ENCODE measurements around the gene SMCHD1. TPM values are rescaled to one million over a fixed set of nuclear protein-coding genes. Genes with fewer than 3 reads are reported as not detected.
"Not testable (repeated sequence)": the region's sequence is repeated elsewhere in the genome, so short reads cannot be mapped to it uniquely, and the experiment has no call there.

Gene SMCHD1
- total RNA-seq, 2 donors from 2014 or later = 61.8 to 72.5 TPM

DNA sequence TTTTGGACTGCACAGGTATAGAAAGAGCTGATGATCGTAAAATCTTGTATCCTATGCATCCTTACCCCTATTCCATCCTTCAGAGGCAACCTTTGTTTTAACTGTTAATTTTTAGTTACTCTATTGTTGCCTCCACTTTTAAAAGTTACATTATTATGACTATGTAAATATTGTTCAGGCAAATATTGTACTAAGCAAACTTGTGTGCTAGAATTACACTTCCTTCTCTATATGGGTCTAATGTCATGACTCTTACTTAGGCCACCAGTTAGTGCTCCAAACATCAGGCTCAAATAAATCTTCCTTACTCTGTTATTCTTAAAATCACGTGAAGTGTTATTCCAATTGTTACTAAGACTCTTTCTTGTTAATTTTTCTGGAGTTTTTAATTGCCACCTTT lies 143.8 kb downstream of the SMCHD1 start:
- 93% methylated on average over 2 of the region's 2 CpGs; no CpG with 5 or more reads in 1 of the 2 experiments for WGBS, 2 experiments (ENCODE audit: insufficient coverage in 1 of 2, insufficient read length in 1 of 2)
- no peak overlapping the region for H3K27ac Mint-ChIP-seq
- no peaks in the 10 kb centered on the region for H3K4me1 ChIP-seq (ENCODE audit: control insufficient read depth, insufficient read depth, low read length)
- DNase-seq = no peak
- peaks cover 87% of the 10 kb centered on the region for H3K36me3 ChIP-seq (ENCODE audit: control insufficient read depth, insufficient read depth, low read length)
- TF ChIP-seq, protein P1, sequence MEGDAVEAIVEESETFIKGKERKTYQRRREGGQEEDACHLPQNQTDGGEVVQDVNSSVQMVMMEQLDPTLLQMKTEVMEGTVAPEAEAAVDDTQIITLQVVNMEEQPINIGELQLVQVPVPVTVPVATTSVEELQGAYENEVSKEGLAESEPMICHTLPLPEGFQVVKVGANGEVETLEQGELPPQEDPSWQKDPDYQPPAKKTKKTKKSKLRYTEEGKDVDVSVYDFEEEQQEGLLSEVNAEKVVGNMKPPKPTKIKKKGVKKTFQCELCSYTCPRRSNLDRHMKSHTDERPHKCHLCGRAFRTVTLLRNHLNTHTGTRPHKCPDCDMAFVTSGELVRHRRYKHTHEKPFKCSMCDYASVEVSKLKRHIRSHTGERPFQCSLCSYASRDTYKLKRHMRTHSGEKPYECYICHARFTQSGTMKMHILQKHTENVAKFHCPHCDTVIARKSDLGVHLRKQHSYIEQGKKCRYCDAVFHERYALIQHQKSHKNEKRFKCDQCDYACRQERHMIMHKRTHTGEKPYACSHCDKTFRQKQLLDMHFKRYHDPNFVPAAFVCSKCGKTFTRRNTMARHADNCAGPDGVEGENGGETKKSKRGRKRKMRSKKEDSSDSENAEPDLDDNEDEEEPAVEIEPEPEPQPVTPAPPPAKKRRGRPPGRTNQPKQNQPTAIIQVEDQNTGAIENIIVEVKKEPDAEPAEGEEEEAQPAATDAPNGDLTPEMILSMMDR (conservative IDR thresholded peaks at IDR 0.05) = no peak
- H3K4me3 ChIP-seq (ENCODE audit: low read length) = no peak overlapping the region
- no peaks in the 10 kb centered on the region for H3K9me3 Mint-ChIP-seq
- H3K4me3 Mint-ChIP-seq = no peak overlapping the region
- no peaks in the 10 kb centered on the region for H3K9me3 ChIP-seq (ENCODE audit: control insufficient read depth, low read length)
- peaks cover 34% of the 10 kb centered on the region for H3K36me3 Mint-ChIP-seq (ENCODE audit: low read depth)
- H3K27me3 ChIP-seq (ENCODE audit: control insufficient read depth, insufficient read depth, low read length, poor library complexity, severe bottlenecking) = no peaks in the 10 kb centered on the region
- H3K27me3 Mint-ChIP-seq (ENCODE audit: insufficient read depth) = no peaks in the 10 kb centered on the region
- H3K9ac ChIP-seq (ENCODE audit: extremely low read depth, low read length, poor library complexity, severe bottlenecking) = no peak overlapping the region
- no peaks in the 10 kb centered on the region for H3K4me1 Mint-ChIP-seq
- no peak overlapping the region for H3K27ac ChIP-seq (ENCODE audit: low read depth, low read length)

DNA sequence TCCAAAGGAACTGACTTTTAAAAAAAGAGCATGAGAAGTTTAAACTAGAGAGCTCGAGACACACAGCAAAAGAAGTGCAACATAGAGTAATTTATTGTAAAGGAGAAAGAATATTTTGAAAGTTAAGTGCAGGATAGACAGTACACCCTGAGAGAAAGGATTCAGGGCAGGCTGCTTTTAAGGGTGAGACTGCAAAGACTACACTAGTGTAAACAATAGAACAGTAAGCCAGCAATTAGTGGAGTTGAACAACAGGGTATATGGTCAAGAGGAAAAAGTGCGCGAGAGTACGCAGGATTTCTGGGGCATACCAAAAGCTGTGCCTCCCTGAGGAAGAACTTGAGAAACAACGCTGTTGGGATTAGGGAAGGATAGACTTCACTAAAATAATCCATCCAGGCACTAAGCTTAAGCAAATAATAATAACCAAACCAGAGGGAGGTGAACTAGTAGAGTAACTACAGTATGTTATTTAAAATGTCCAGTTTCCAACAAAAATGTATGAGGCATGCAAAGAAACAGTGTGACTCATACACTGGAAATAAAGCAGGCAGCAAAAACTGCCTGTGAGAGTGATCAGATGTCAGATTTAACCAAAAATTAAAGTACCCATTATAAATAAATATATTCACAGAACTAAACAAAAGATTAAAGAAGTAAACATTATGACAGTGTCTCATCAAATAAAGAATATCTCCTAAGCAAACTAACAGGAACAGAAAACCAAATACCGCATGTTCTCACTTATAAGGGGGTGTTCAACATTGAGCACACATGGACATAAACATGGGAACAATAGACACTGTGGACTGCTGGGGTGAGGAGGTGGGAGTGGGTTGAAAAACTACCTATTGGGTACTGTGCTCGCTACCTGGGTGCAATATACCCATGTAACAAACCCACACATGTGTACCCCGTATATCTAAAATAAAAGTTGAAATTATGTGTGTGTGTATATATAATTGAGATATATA lies 150.7 kb downstream of the SMCHD1 start:
- H3K4me3 Mint-ChIP-seq = no peak overlapping the region
- Histone ChIP-seq H3K9me3 (ENCODE audit: control insufficient read depth, low read length) (peaks cover 11% of the 10 kb centered on the region), H3K4me1 (ENCODE audit: control insufficient read depth, insufficient read depth, low read length) (no peaks in the 10 kb centered on the region), H3K27ac (ENCODE audit: low read depth, low read length) (no peak overlapping the region), H3K9ac (ENCODE audit: extremely low read depth, low read length, poor library complexity, severe bottlenecking) (no peak overlapping the region), H3K27me3 (ENCODE audit: control insufficient read depth, insufficient read depth, low read length, poor library complexity, severe bottlenecking) (no peaks in the 10 kb centered on the region), H3K36me3 (ENCODE audit: control insufficient read depth, insufficient read depth, low read length) (peaks cover 33% of the 10 kb centered on the region), H3K4me3 (ENCODE audit: low read length) (no peak overlapping the region)
- H3K36me3 Mint-ChIP-seq (ENCODE audit: low read depth) = peaks cover 12% of the 10 kb centered on the region
- H3K9me3 Mint-ChIP-seq = peaks cover 28% of the 10 kb centered on the region
- WGBS, 2 experiments (ENCODE audit: insufficient coverage in 1 of 2, insufficient read length in 1 of 2) = 97 to 98% methylated on average over 5 of the region's 8 CpGs
- H3K27ac Mint-ChIP-seq = no peak overlapping the region
- no peak for DNase-seq
- H3K27me3 Mint-ChIP-seq (ENCODE audit: insufficient read depth) = no peaks in the 10 kb centered on the region
- TF ChIP-seq, protein P1 (conservative IDR thresholded peaks at IDR 0.05) = no peak
- H3K4me1 Mint-ChIP-seq = no peaks in the 10 kb centered on the region

DNA sequence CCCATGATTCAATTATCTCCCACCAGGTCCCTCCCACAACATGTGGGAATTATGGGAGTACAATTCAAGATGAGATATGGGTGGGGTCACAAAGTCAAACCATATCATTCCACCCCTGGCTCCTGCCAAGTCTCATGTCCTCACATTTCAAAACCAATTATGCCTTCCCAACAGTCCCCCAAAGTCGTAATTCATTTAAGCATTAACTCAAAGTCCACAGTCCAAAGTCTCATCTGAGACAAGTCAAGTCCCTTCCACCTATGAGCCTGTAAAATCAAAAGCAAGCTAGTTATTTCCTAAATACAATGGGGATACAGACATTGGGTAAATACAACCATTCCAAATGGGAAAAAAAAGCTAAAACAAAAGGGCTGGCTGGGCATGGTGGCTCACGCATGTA lies 153.1 kb downstream of the SMCHD1 start:
- peaks cover 12% of the 10 kb centered on the region for H3K36me3 Mint-ChIP-seq (ENCODE audit: low read depth)
- not testable (repeated sequence) for H3K9ac ChIP-seq (ENCODE audit: extremely low read depth, low read length, poor library complexity, severe bottlenecking); H3K4me3 ChIP-seq (ENCODE audit: low read length); H3K4me1 ChIP-seq (ENCODE audit: control insufficient read depth, insufficient read depth, low read length); H3K4me3 Mint-ChIP-seq; H3K4me1 Mint-ChIP-seq; DNase-seq; H3K27ac Mint-ChIP-seq; H3K27me3 Mint-ChIP-seq (ENCODE audit: insufficient read depth); H3K27ac ChIP-seq (ENCODE audit: low read depth, low read length); H3K27me3 ChIP-seq (ENCODE audit: control insufficient read depth, insufficient read depth, low read length, poor library complexity, severe bottlenecking)
- H3K36me3 ChIP-seq (ENCODE audit: control insufficient read depth, insufficient read depth, low read length) = peaks cover 12% of the 10 kb centered on the region
- 93% methylated on average over 2 of the region's 2 CpGs; no CpG with 5 or more reads in 1 of the 2 experiments for WGBS, 2 experiments (ENCODE audit: insufficient coverage in 1 of 2, insufficient read length in 1 of 2)
- peaks cover 19% of the 10 kb centered on the region for H3K9me3 ChIP-seq (ENCODE audit: control insufficient read depth, low read length)
- peaks cover 40% of the 10 kb centered on the region for H3K9me3 Mint-ChIP-seq

DNA sequence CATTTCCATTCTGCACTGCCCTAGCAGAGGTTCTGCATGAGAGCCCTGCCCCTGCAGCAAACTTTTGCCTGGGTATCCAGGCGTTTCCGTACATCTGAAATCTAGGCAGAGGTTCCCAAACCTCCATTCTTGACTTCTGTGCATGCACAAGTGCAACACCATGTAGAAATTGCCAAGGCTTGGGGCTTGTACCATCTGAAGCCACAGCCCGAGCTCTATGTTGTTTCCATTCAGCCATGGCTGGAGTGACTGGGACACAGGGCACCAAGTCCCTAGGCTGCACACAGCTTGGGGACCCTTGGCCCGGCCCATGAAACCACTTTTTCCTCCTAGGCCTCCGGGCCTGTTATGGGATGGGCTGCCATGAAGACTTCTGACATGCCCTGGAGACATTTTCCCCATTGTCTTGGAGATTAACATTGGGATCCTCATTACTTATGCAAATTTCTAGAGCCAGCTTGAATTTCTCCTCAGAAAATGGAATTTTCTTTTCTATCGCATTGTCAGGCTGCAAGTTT lies 154.2 kb downstream of the SMCHD1 start:
- WGBS, 2 experiments (ENCODE audit: insufficient coverage in 1 of 2, insufficient read length in 1 of 2) = 86 to 89% methylated on average over 4 to 6 of the region's 6 CpGs
- H3K27ac ChIP-seq (ENCODE audit: low read depth, low read length); H3K4me3 Mint-ChIP-seq; DNase-seq; H3K27me3 Mint-ChIP-seq (ENCODE audit: insufficient read depth); H3K27me3 ChIP-seq (ENCODE audit: control insufficient read depth, insufficient read depth, low read length, poor library complexity, severe bottlenecking); H3K4me1 ChIP-seq (ENCODE audit: control insufficient read depth, insufficient read depth, low read length); H3K4me3 ChIP-seq (ENCODE audit: low read length); H3K27ac Mint-ChIP-seq; H3K36me3 ChIP-seq (ENCODE audit: control insufficient read depth, insufficient read depth, low read length); H3K9ac ChIP-seq (ENCODE audit: extremely low read depth, low read length, poor library complexity, severe bottlenecking); H3K4me1 Mint-ChIP-seq: not testable (repeated sequence)
- peaks cover 22% of the 10 kb centered on the region for H3K9me3 ChIP-seq (ENCODE audit: control insufficient read depth, low read length)
- peaks cover 45% of the 10 kb centered on the region for H3K9me3 Mint-ChIP-seq
- peaks cover 12% of the 10 kb centered on the region for H3K36me3 Mint-ChIP-seq (ENCODE audit: low read depth)
